Measurements from ENCODE around the gene CADM2. TPM values are rescaled to one million over a fixed set of nuclear protein-coding genes. Genes with fewer than 3 reads are reported as not detected.

The CADM2 gene
- total and polyA plus RNA-seq, 9 donors: 1.8 to 4.5 (median 3.5) TPM

- no peaks in the 10 kb centered on the region for H3K4me1 ChIP-seq (ENCODE audit: control insufficient read depth, insufficient read depth, low read length)
- no peak for DNase-seq
- H3K4me3 ChIP-seq (ENCODE audit: low read length): no peak overlapping the region
- no peaks in the 10 kb centered on the region for H3K36me3 ChIP-seq (ENCODE audit: control insufficient read depth, insufficient read depth, low read length)
- H3K9me3 ChIP-seq (replicated peaks; ENCODE audit: control insufficient read depth, low read depth, low read length): no peaks in the 10 kb centered on the region
- no CpG with 5 or more reads among the region's 3 CpGs for WGBS (ENCODE audit: insufficient coverage)
- H3K27me3 ChIP-seq (ENCODE audit: control insufficient read depth, insufficient read depth, low read length): no peaks in the 10 kb centered on the region
- no peak overlapping the region for H3K27ac ChIP-seq (ENCODE audit: low read length)
Measured at GRCh38 chr3:85842081-85842480, 883.3 kb downstream of the CADM2 start.

GRCh38 chr3:85846940-85847339 lies 888.2 kb downstream of the CADM2 start:
- H3K27me3 ChIP-seq (ENCODE audit: control insufficient read depth, insufficient read depth, low read length): no peaks in the 10 kb centered on the region
- no peaks in the 10 kb centered on the region for H3K4me1 ChIP-seq (ENCODE audit: control insufficient read depth, insufficient read depth, low read length)
- no peak for DNase-seq
- no peaks in the 10 kb centered on the region for H3K9me3 ChIP-seq (replicated peaks; ENCODE audit: control insufficient read depth, low read depth, low read length)
- H3K4me3 ChIP-seq (ENCODE audit: low read length): no peak overlapping the region
- H3K36me3 ChIP-seq (ENCODE audit: control insufficient read depth, insufficient read depth, low read length): no peaks in the 10 kb centered on the region
- H3K27ac ChIP-seq (ENCODE audit: low read length): no peak overlapping the region

GRCh38 chr3:85851071-85851470 lies 892.3 kb downstream of the CADM2 start:
- Histone ChIP-seq H3K4me1 (ENCODE audit: control insufficient read depth, insufficient read depth, low read length) (no peaks in the 10 kb centered on the region), H3K36me3 (ENCODE audit: control insufficient read depth, insufficient read depth, low read length) (no peaks in the 10 kb centered on the region), H3K27ac (ENCODE audit: low read length) (no peak overlapping the region), H3K9me3 (replicated peaks; ENCODE audit: control insufficient read depth, low read depth, low read length) (no peaks in the 10 kb centered on the region), H3K27me3 (ENCODE audit: control insufficient read depth, insufficient read depth, low read length) (no peaks in the 10 kb centered on the region), H3K4me3 (ENCODE audit: low read length) (no peak overlapping the region)
- no peak for DNase-seq

GRCh38 chr3:85853805-85854204 lies 895.0 kb downstream of the CADM2 start:
- Histone ChIP-seq H3K27me3 (ENCODE audit: control insufficient read depth, insufficient read depth, low read length) (no peaks in the 10 kb centered on the region), H3K4me3 (ENCODE audit: low read length) (no peak overlapping the region), H3K27ac (ENCODE audit: low read length) (no peak overlapping the region), H3K36me3 (ENCODE audit: control insufficient read depth, insufficient read depth, low read length) (no peaks in the 10 kb centered on the region), H3K4me1 (ENCODE audit: control insufficient read depth, insufficient read depth, low read length) (no peaks in the 10 kb centered on the region), H3K9me3 (replicated peaks; ENCODE audit: control insufficient read depth, low read depth, low read length) (no peaks in the 10 kb centered on the region)
- no CpG with 5 or more reads among the region's 2 CpGs for WGBS (ENCODE audit: insufficient coverage)
- no peak for DNase-seq

GRCh38 chr3:85862893-85863455 lies 904.2 kb downstream of the CADM2 start:
- Histone ChIP-seq H3K9me3 (replicated peaks; ENCODE audit: control insufficient read depth, low read depth, low read length) (no peaks in the 10 kb centered on the region), H3K36me3 (ENCODE audit: control insufficient read depth, insufficient read depth, low read length) (no peaks in the 10 kb centered on the region), H3K27ac (ENCODE audit: low read length) (no peak overlapping the region), H3K4me3 (ENCODE audit: low read length) (no peak overlapping the region), H3K27me3 (ENCODE audit: control insufficient read depth, insufficient read depth, low read length) (no peaks in the 10 kb centered on the region), H3K4me1 (ENCODE audit: control insufficient read depth, insufficient read depth, low read length) (no peaks in the 10 kb centered on the region)
- DNase-seq: no peak

GRCh38 chr3:85864896-85865295 lies 906.1 kb downstream of the CADM2 start:
- WGBS (ENCODE audit: insufficient coverage): no CpG with 5 or more reads among the region's 1 CpG
- Histone ChIP-seq H3K4me3 (ENCODE audit: low read length) (no peak overlapping the region), H3K27me3 (ENCODE audit: control insufficient read depth, insufficient read depth, low read length) (no peaks in the 10 kb centered on the region), H3K27ac (ENCODE audit: low read length) (no peak overlapping the region), H3K4me1 (ENCODE audit: control insufficient read depth, insufficient read depth, low read length) (no peaks in the 10 kb centered on the region), H3K36me3 (ENCODE audit: control insufficient read depth, insufficient read depth, low read length) (no peaks in the 10 kb centered on the region), H3K9me3 (replicated peaks; ENCODE audit: control insufficient read depth, low read depth, low read length) (no peaks in the 10 kb centered on the region)
- no peak for DNase-seq

GRCh38 chr3:85867072-85867471 lies 908.3 kb downstream of the CADM2 start:
- Histone ChIP-seq H3K36me3 (ENCODE audit: control insufficient read depth, insufficient read depth, low read length) (no peaks in the 10 kb centered on the region), H3K27ac (ENCODE audit: low read length) (no peak overlapping the region), H3K4me1 (ENCODE audit: control insufficient read depth, insufficient read depth, low read length) (no peaks in the 10 kb centered on the region), H3K27me3 (ENCODE audit: control insufficient read depth, insufficient read depth, low read length) (no peaks in the 10 kb centered on the region), H3K9me3 (replicated peaks; ENCODE audit: control insufficient read depth, low read depth, low read length) (no peaks in the 10 kb centered on the region), H3K4me3 (ENCODE audit: low read length) (no peak overlapping the region)
- no peak for DNase-seq
- no CpG with 5 or more reads among the region's 3 CpGs for WGBS (ENCODE audit: insufficient coverage)

GRCh38 chr3:85875589-85875988 lies 916.8 kb downstream of the CADM2 start:
- H3K36me3 ChIP-seq (ENCODE audit: control insufficient read depth, insufficient read depth, low read length): no peaks in the 10 kb centered on the region
- no peaks in the 10 kb centered on the region for H3K9me3 ChIP-seq (replicated peaks; ENCODE audit: control insufficient read depth, low read depth, low read length)
- H3K4me1 ChIP-seq (ENCODE audit: control insufficient read depth, insufficient read depth, low read length): no peaks in the 10 kb centered on the region
- H3K27me3 ChIP-seq (ENCODE audit: control insufficient read depth, insufficient read depth, low read length): no peaks in the 10 kb centered on the region
- DNase-seq: no peak
- H3K4me3 ChIP-seq (ENCODE audit: low read length): no peak overlapping the region
- no peak overlapping the region for H3K27ac ChIP-seq (ENCODE audit: low read length)

- Histone ChIP-seq H3K36me3 (ENCODE audit: control insufficient read depth, insufficient read depth, low read length) (no peaks in the 10 kb centered on the region), H3K4me3 (ENCODE audit: low read length) (no peak overlapping the region)
Measured at GRCh38 chr3:85877631-85878030, 918.8 kb downstream of the CADM2 start.

GRCh38 chr3:85881833-85882393 lies 923.1 kb downstream of the CADM2 start:
- no peak for DNase-seq
- Histone ChIP-seq H3K27me3 (ENCODE audit: control insufficient read depth, insufficient read depth, low read length) (no peaks in the 10 kb centered on the region), H3K27ac (ENCODE audit: low read length) (no peak overlapping the region), H3K4me1 (ENCODE audit: control insufficient read depth, insufficient read depth, low read length) (no peaks in the 10 kb centered on the region), H3K36me3 (ENCODE audit: control insufficient read depth, insufficient read depth, low read length) (no peaks in the 10 kb centered on the region), H3K9me3 (replicated peaks; ENCODE audit: control insufficient read depth, low read depth, low read length) (no peaks in the 10 kb centered on the region), H3K4me3 (ENCODE audit: low read length) (no peak overlapping the region)
- 100% methylated on average over 1 of the region's 6 CpGs for WGBS (ENCODE audit: insufficient coverage)

More at GRCh38 chr3:85877631-85878030, 918.8 kb downstream of the CADM2 start:
- no peak for DNase-seq
- Histone ChIP-seq H3K27me3 (ENCODE audit: control insufficient read depth, insufficient read depth, low read length) (no peaks in the 10 kb centered on the region), H3K27ac (ENCODE audit: low read length) (no peak overlapping the region), H3K4me1 (ENCODE audit: control insufficient read depth, insufficient read depth, low read length) (no peaks in the 10 kb centered on the region), H3K9me3 (replicated peaks; ENCODE audit: control insufficient read depth, low read depth, low read length) (no peaks in the 10 kb centered on the region)

- no peaks in the 10 kb centered on the region for H3K4me1 ChIP-seq (ENCODE audit: control insufficient read depth, insufficient read depth, low read length)
- no peak for DNase-seq
- WGBS (ENCODE audit: insufficient coverage): no CpG with 5 or more reads among the region's 3 CpGs
- H3K4me3 ChIP-seq (ENCODE audit: low read length): no peak overlapping the region
- no peaks in the 10 kb centered on the region for H3K27me3 ChIP-seq (ENCODE audit: control insufficient read depth, insufficient read depth, low read length)
- no peaks in the 10 kb centered on the region for H3K9me3 ChIP-seq (replicated peaks; ENCODE audit: control insufficient read depth, low read depth, low read length)
- H3K27ac ChIP-seq (ENCODE audit: low read length): no peak overlapping the region
- H3K36me3 ChIP-seq (ENCODE audit: control insufficient read depth, insufficient read depth, low read length): no peaks in the 10 kb centered on the region
Measured at GRCh38 chr3:85890043-85890555, 931.3 kb downstream of the CADM2 start.

All from muscle of leg (tissue), 11 donors.